Loucy (cell line): ENCODE results near the gene OGDHL.

ENCODE experiments used
- EZH2phosphoT487 ChIP-seq: fragments of 200-600 bp; IDR thresholded peaks from 2 replicates; pipeline ENCODE4 v1.6.1; 2018; ENCODE audit warnings: antibody characterized with exemption, mild to moderate bottlenecking, moderate library complexity, borderline replicate concordance
- TF ChIP-seq, protein P1 (sequence below): fragments of 200-600 bp; sonication (generic); conservative IDR thresholded peaks from 2 replicates; pipeline ENCODE4 v1.5.1; 2014; ENCODE audit warnings: mild to moderate bottlenecking, antibody characterized with exemption, low read length

- TF ChIP-seq, protein P1, sequence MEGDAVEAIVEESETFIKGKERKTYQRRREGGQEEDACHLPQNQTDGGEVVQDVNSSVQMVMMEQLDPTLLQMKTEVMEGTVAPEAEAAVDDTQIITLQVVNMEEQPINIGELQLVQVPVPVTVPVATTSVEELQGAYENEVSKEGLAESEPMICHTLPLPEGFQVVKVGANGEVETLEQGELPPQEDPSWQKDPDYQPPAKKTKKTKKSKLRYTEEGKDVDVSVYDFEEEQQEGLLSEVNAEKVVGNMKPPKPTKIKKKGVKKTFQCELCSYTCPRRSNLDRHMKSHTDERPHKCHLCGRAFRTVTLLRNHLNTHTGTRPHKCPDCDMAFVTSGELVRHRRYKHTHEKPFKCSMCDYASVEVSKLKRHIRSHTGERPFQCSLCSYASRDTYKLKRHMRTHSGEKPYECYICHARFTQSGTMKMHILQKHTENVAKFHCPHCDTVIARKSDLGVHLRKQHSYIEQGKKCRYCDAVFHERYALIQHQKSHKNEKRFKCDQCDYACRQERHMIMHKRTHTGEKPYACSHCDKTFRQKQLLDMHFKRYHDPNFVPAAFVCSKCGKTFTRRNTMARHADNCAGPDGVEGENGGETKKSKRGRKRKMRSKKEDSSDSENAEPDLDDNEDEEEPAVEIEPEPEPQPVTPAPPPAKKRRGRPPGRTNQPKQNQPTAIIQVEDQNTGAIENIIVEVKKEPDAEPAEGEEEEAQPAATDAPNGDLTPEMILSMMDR: no peak
- no peak for TF ChIP-seq EZH2phosphoT487
Measured at GRCh38 chr10:49761789-49762565, at the start of gene OGDHL.
